GM12891 (cell line): ENCODE results near the gene SPATA32.

Source experiments
- DNase-seq: peaks from one replicate; pipeline ENCODE4 v3.0.0; 2011; ENCODE audit warnings: low spot score; ENCODE audit not compliant: insufficient read length
- FAIRE-seq: peaks from 2 replicates; lab custom pipeline; 2011; peaks lifted over from hg19 to GRCh38; lab: Jason Lieb, UNC
- PAX5 ChIP-seq: IDR thresholded peaks from 2 replicates; pipeline ENCODE4 v1.6.1; 2011; ENCODE audit warnings: low read length, moderate library complexity, mild to moderate bottlenecking; ENCODE audit not compliant: insufficient read depth, severe bottlenecking
- POLR2A ChIP-seq: IDR thresholded peaks from 2 replicates; pipeline ENCODE4 v1.6.1; 2011; ENCODE audit warnings: low read depth, low read length, control low read depth
- POLR2AphosphoS5 ChIP-seq: IDR thresholded peaks from 2 replicates; pipeline ENCODE4 v1.6.1; 2011; ENCODE audit warnings: low read depth, low read length, control low read depth
- POU2F2 ChIP-seq: IDR thresholded peaks from 2 replicates; pipeline ENCODE4 v1.6.1; 2011; ENCODE audit warnings: low read depth, mild to moderate bottlenecking, control low read depth, low read length, moderate library complexity
- SPI1 ChIP-seq: IDR thresholded peaks from 2 replicates; pipeline ENCODE4 v1.6.1; 2011; ENCODE audit warnings: low read depth, low read length, control low read depth
- TAF1 ChIP-seq: IDR thresholded peaks from 2 replicates; pipeline ENCODE4 v1.6.1; 2011; ENCODE audit warnings: low read depth, low read length, control low read depth

Gene SPATA32

GRCh38 chr17:45248132-45248957 is 13.5 kb downstream of the SPATA32 start:
- FAIRE-seq (peak; percentile 80), DNase-seq (peak; percentile 93)
- peak; percentile 26; the same call in 1 of the 2 replicates for TF ChIP-seq SPI1
- TF ChIP-seq POLR2AphosphoS5, result no peak
- 0 out of 2 replicates have a peak, but pooled peaks have one; percentile 42 for TF ChIP-seq TAF1
- TF ChIP-seq POLR2A, result peak; percentile 40

GRCh38 chr17:45247429-45248131 is 14.3 kb downstream of the SPATA32 start:
- FAIRE-seq (peak; percentile 95), DNase-seq (peak; percentile 100)
- TF ChIP-seq POLR2A (peak; percentile 23; the same call in 1 of the 2 replicates), SPI1 (no peak)

- TF ChIP-seq PAX5 (no peak), POLR2AphosphoS5 (no peak), TAF1 (no peak), POU2F2 (no peak), SPI1 (no peak), POLR2A (no peak)
- FAIRE-seq (no peak), DNase-seq (peak; percentile 73)
Observed at GRCh38 chr17:45246861-45247428, 14.9 kb downstream of the SPATA32 start.

GRCh38 chr17:45246338-45246737 is 15.6 kb downstream of the SPATA32 start:
- FAIRE-seq (no peak), DNase-seq (no peak)
- TF ChIP-seq POLR2A (0 out of 2 replicates have a peak, but pooled peaks have one; percentile 32), POLR2AphosphoS5 (no peak)

GRCh38 chr17:45244725-45245656 is 16.9 kb downstream of the SPATA32 start:
- DNase-seq (no peak), FAIRE-seq (no peak)
- TF ChIP-seq POLR2AphosphoS5, result no peak
- TF ChIP-seq SPI1, result no peak
- TF ChIP-seq PAX5, result no peak
- TF ChIP-seq POU2F2, result no peak
- TF ChIP-seq TAF1, result no peak
- no peak for TF ChIP-seq POLR2A

GRCh38 chr17:45243750-45244149 is 18.1 kb downstream of the SPATA32 start:
- FAIRE-seq, result no peak
- TF ChIP-seq POLR2A, result no peak
- no peak for TF ChIP-seq TAF1
- TF ChIP-seq POLR2AphosphoS5, result no peak
- TF ChIP-seq POU2F2, result no peak
- TF ChIP-seq PAX5, result no peak
- TF ChIP-seq SPI1, result no peak
- DNase-seq, result no peak

GRCh38 chr17:45242029-45242414 is 19.9 kb downstream of the SPATA32 start:
- DNase-seq (no peak), FAIRE-seq (no peak)
- TF ChIP-seq SPI1 (no peak), TAF1 (no peak), POLR2AphosphoS5 (no peak), POU2F2 (no peak), POLR2A (no peak), PAX5 (no peak)

- TF ChIP-seq SPI1 (no peak), POLR2AphosphoS5 (no peak), POLR2A (no peak), TAF1 (no peak), PAX5 (no peak), POU2F2 (no peak)
- DNase-seq (no peak), FAIRE-seq (no peak)
Observed at GRCh38 chr17:45241328-45242028, 20.4 kb downstream of the SPATA32 start.
